ENCODE data around the gene TLL1. TPM values are rescaled to one million over a fixed set of nuclear protein-coding genes. Genes with fewer than 3 reads are reported as not detected.

Gene TLL1
- total RNA-seq, 2 experiments from 2014 or later: 0.44 to 3.9 TPM

- Histone ChIP-seq H3K36me3 (ENCODE audit: insufficient read depth, low read length) (no peaks in the 10 kb centered on the region), H3K9me3 (ENCODE audit: low read length) (no peaks in the 10 kb centered on the region), H3K4me1 (ENCODE audit: insufficient read depth, low read length, poor library complexity, severe bottlenecking) (no peaks in the 10 kb centered on the region), H2AFZ (ENCODE audit: low read length) (no peak overlapping the region), H3K27ac (ENCODE audit: low read depth, low read length, poor library complexity, severe bottlenecking) (no peak overlapping the region), H3K79me2 (ENCODE audit: insufficient read depth, low read depth, low read length) (no peaks in the 10 kb centered on the region), H3K4me3 (ENCODE audit: low read depth, low read length, poor library complexity, severe bottlenecking) (no peak overlapping the region), H3K4me2 (ENCODE audit: low read length) (no peak overlapping the region), H3K9me2 (ENCODE audit: insufficient read depth, low read length) (no peaks in the 10 kb centered on the region), H4K20me1 (ENCODE audit: insufficient read depth, low read length) (no peaks in the 10 kb centered on the region)
- no peak for DNase-seq (ENCODE audit: low spot score)
- no TSS peak for BruUV-seq (replicated peaks)
- POLR2A ChIA-PET: no interaction called here
- intact Hi-C loops (cut with micrococcal nuclease; ENCODE audit: unreplicated experiment): no loop called here
- TF ChIP-seq, protein P1, sequence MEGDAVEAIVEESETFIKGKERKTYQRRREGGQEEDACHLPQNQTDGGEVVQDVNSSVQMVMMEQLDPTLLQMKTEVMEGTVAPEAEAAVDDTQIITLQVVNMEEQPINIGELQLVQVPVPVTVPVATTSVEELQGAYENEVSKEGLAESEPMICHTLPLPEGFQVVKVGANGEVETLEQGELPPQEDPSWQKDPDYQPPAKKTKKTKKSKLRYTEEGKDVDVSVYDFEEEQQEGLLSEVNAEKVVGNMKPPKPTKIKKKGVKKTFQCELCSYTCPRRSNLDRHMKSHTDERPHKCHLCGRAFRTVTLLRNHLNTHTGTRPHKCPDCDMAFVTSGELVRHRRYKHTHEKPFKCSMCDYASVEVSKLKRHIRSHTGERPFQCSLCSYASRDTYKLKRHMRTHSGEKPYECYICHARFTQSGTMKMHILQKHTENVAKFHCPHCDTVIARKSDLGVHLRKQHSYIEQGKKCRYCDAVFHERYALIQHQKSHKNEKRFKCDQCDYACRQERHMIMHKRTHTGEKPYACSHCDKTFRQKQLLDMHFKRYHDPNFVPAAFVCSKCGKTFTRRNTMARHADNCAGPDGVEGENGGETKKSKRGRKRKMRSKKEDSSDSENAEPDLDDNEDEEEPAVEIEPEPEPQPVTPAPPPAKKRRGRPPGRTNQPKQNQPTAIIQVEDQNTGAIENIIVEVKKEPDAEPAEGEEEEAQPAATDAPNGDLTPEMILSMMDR (conservative IDR thresholded peaks at IDR 0.05; ENCODE audit: low read length): no peak
- TF ChIP-seq EZH2phosphoT487 (IDR thresholded peaks at IDR 0.05; ENCODE audit: borderline replicate concordance, low read depth, low read length): no peak
- CTCF ChIA-PET (ENCODE audit: unreplicated experiment): no interaction called here
These were observed 80.1 kb downstream of the TLL1 start for GRCh38 chr4:165953181-165953580.

DNA sequence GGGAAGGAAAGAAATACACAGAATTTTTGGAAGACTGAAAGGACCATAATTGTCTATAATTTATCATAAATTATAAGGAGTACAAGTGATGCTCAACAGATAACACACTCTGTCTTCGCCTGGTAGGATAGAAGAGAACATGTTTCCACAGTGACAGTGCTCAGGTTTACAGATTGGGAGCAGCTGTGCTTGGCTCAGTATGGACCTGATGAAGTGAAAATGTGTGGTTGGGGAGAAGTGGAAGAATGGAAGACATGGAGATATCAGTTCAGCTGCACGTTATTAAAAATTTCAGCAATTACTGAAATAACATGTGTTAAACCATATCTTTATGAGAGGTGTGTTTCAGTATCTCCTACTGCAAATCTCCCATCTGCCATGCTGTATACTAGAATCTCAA is 90.6 kb downstream of the TLL1 start:
- Histone ChIP-seq H4K20me1 (ENCODE audit: insufficient read depth, low read length) (no peaks in the 10 kb centered on the region), H3K27ac (ENCODE audit: low read depth, low read length, poor library complexity, severe bottlenecking) (no peak overlapping the region), H3K4me3 (ENCODE audit: low read depth, low read length, poor library complexity, severe bottlenecking) (no peak overlapping the region), H3K9me3 (ENCODE audit: low read length) (no peaks in the 10 kb centered on the region), H3K36me3 (ENCODE audit: insufficient read depth, low read length) (no peaks in the 10 kb centered on the region), H2AFZ (ENCODE audit: low read length) (no peak overlapping the region), H3K79me2 (ENCODE audit: insufficient read depth, low read depth, low read length) (no peaks in the 10 kb centered on the region), H3K9me2 (ENCODE audit: insufficient read depth, low read length) (no peaks in the 10 kb centered on the region), H3K4me1 (ENCODE audit: insufficient read depth, low read length, poor library complexity, severe bottlenecking) (no peaks in the 10 kb centered on the region), H3K4me2 (ENCODE audit: low read length) (no peak overlapping the region)
- intact Hi-C loops (cut with micrococcal nuclease; ENCODE audit: unreplicated experiment): no loop called here
- ChIA-PET POLR2A (interaction anchor here (0.6 to 0.9 kb wide), 2 partner anchors 31 to 34 kb away, joined by 3 to 4 read pairs; no protein-coding TSS in a partner anchor), CTCF (ENCODE audit: unreplicated experiment) (no interaction called here)
- no TSS peak for BruUV-seq (replicated peaks)
- TF ChIP-seq EZH2phosphoT487 (IDR thresholded peaks at IDR 0.05; ENCODE audit: borderline replicate concordance, low read depth, low read length): no peak
- TF ChIP-seq, protein P1 (conservative IDR thresholded peaks at IDR 0.05; ENCODE audit: low read length): no peak
- DNase-seq (ENCODE audit: low spot score): no peak

DNA sequence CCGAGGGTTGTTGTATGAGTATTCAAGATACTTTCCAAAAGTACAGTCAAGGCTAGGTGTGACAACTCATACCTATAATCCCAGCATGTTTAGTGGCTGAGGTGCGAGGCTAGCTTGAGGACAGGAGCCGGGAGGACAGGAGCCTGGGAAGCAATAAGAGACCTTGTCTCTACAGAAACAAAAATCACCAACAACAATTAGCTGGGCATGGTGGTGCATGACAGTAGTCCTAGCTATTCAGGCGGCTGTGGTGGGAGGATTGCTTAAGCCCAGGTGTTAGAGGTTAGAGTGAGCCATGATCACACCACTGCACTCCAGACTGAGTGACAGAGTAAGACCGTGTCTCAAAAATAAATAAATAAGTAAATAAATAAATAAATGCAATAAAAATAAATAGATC is 91.6 kb downstream of the TLL1 start:
- intact Hi-C loops (cut with micrococcal nuclease; ENCODE audit: unreplicated experiment): no loop called here
- no peaks in the 10 kb centered on the region for H4K20me1 ChIP-seq (ENCODE audit: insufficient read depth, low read length)
- no peak for TF ChIP-seq EZH2phosphoT487 (IDR thresholded peaks at IDR 0.05; ENCODE audit: borderline replicate concordance, low read depth, low read length)
- TF ChIP-seq, protein P1 (conservative IDR thresholded peaks at IDR 0.05; ENCODE audit: low read length): no peak
- H3K4me2 ChIP-seq (ENCODE audit: low read length): no peak overlapping the region
- H3K9me3 ChIP-seq (ENCODE audit: low read length): no peaks in the 10 kb centered on the region
- no peaks in the 10 kb centered on the region for H3K9me2 ChIP-seq (ENCODE audit: insufficient read depth, low read length)
- H3K36me3 ChIP-seq (ENCODE audit: insufficient read depth, low read length): no peaks in the 10 kb centered on the region
- no peak overlapping the region for H3K27ac ChIP-seq (ENCODE audit: low read depth, low read length, poor library complexity, severe bottlenecking)
- ChIA-PET CTCF (ENCODE audit: unreplicated experiment) (no interaction called here), POLR2A (interaction anchor here (0.6 to 1.0 kb wide), 3 partner anchors 11 to 35 kb away, joined by 3 to 4 read pairs (median 4); no protein-coding TSS in a partner anchor)
- no peak overlapping the region for H3K4me3 ChIP-seq (ENCODE audit: low read depth, low read length, poor library complexity, severe bottlenecking)
- no peak for DNase-seq (ENCODE audit: low spot score)
- no peak overlapping the region for H2AFZ ChIP-seq (ENCODE audit: low read length)
- no TSS peak for BruUV-seq (replicated peaks)
- H3K79me2 ChIP-seq (ENCODE audit: insufficient read depth, low read depth, low read length): no peaks in the 10 kb centered on the region
- no peaks in the 10 kb centered on the region for H3K4me1 ChIP-seq (ENCODE audit: insufficient read depth, low read length, poor library complexity, severe bottlenecking)
